ENCODE data around the gene HOXC10. TPM values are rescaled to one million over a fixed set of nuclear protein-coding genes. Genes with fewer than 3 reads are reported as not detected.

The HOXC10 gene
- total RNA-seq, 2 donors from 2014 or later, result not detected

DNA sequence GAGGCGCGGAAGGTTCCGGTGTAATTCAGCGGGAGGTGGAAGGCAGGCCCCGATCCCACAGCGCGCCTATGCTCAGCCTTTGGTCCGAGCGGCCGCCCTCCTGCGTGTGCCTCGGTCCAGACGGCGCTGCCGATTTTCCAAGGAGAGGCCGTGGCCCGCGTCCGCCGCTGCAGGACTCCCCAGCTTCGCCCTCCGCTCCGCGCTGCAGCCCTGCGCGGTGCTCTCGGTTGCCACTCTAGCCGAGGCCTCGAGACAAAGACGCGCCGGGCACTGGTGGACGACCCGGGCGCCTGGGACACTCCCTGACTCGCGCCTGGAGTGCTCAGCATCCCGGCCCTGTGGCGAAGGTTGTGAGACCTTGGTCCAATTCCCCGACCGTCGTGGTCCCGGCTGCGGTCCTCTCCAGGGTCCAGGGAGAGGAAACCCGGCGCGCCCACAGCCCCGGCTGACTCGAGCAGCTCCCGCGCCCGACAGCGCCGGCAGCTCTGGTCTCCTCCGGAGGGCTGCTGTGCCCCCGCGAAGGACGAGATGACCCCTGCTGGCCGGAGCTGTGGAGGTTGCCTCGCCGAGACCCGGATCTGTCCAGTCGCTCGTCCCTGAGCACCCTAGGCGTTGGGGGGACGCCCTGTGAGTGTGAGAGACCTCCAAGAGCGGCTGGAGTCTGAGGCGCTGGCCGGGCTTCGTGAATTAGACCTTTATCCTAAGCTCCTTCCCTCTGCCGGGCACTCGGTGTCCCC lies 23.8 kb upstream of the HOXC10 start:
- no peak for DNase-seq
- ATAC-seq, result no peak
- intact Hi-C loops (cut with DNase I, micrococcal nuclease), result no loop called here

GRCh38 chr12:53963005-53963404 lies 21.9 kb upstream of the HOXC10 start:
- ATAC-seq (no peak), DNase-seq (no peak)
- intact Hi-C loops (cut with DNase I, micrococcal nuclease), result no loop called here

DNA sequence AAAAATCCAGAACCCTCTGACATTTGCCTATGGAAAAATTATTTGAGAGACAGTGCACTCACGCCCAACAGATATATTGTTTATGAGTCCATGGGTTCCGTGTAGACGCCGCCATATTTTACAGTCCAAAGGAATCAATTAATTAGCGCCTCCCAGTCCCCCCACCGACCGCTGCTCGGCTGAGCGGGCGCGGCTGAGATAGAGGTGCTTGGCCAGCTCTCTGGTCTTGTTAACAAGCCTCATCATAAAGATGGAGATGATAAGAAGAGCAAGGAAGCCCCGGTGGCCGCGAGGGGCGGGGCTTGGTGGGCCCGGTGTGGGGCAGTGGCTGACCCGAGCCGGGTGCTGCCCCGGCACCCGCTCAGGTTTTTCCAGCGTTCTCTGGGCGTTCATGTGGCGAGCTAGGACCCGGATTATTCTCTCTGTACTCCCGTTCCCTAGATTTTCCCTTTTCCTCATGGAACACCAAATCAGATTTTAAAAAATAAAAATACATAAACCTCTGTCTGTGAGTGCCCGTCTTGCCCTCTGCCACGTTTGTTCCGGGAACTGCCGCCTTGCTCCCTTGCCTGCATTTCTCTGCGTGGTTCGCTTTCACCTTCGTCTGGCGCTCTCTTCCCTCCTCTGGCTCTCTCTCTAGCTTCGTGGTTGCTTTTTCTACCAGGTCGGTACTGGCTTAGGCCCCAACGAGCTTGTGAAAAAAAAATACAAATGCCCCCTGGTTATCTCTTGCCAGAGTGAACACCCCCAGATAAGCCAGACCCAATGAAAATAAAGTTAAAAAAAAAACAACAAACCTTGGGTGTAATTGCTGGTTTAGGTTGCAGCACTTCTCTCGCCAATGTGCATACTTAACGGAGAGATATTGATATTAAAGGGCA lies 21.3 kb upstream of the HOXC10 start:
- DNase-seq, result no peak
- ATAC-seq, result no peak

DNA sequence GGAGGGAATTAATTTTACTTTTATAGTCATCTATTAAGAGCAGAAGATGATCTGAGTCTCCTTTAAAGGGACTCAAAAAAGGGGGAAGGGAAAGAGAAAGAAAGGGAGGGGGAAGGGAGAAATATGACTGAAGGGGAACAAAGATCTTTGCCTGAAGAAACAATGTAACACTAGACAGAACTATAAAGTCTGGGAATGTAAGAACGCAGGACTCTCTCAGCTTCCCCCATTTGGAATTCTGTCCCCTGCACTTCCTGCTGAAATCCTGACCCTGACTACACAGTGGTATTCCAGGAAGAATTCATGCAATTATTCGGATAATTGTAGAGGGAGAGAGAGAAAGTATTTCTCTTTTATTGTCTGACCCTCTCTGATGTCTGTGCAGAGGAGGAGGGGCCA lies 20.6 kb upstream of the HOXC10 start:
- intact Hi-C loops (cut with DNase I, micrococcal nuclease), result no loop called here
- no peak for DNase-seq
- no peak for ATAC-seq

More for the DNA sequence above, 21.3 kb upstream of the HOXC10 start:
- intact Hi-C loops (cut with DNase I, micrococcal nuclease), result no loop called here

DNA sequence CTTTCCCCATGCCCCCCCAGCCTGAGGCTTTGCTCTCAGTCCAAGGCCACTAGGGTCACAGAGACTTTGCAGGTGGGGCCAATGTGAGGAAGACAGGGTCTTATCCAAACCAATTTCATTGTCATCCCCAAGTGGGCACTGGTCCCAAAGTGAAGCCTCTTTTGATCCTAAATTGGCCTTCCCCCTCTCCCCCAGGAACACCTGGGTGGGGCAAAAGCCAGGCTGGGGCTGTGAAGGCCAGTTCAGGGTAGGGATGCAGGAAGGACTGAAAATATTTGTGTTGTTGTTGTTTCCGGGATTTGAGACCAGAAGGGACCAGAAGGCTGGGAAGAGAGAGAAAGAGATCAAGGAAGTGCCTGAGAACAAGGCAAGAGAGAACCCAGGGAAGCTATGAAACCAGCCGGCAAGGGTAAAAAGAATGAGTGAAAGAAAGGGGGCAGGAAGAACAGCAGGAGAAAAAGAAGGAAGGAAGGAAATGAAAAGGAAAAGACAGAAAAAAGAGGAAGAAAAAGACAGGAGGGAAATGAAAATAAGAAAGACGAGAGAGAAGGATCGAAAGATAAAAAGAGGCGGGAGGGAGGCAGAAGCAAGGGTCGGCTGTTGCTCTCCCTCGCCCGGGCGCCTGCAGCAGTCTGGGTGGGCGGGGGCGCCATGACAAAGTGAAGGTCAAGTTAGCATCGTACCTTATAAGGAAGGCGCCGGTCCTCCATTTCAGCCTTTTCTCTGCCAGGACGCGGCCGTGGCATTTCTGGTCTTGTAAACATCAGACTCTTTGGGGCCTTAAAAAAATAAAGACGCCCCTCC lies 19.5 kb upstream of the HOXC10 start:
- DNase-seq (no peak), ATAC-seq (no peak)
- intact Hi-C loops (cut with DNase I, micrococcal nuclease), result no loop called here

GRCh38 chr12:53966085-53966384 lies 18.9 kb upstream of the HOXC10 start:
- ATAC-seq (no peak), DNase-seq (no peak)
- intact Hi-C loops (cut with DNase I, micrococcal nuclease), result no loop called here

- no peak for ATAC-seq
- no peak for DNase-seq
- intact Hi-C loops (cut with DNase I, micrococcal nuclease), result no loop called here
Measured at GRCh38 chr12:53966385-53967133, 18.4 kb upstream of the HOXC10 start.

GRCh38 chr12:53967421-53967925 lies 17.5 kb upstream of the HOXC10 start:
- intact Hi-C loops (cut with DNase I, micrococcal nuclease), result no loop called here
- no peak for DNase-seq
- ATAC-seq, result no peak

- DNase-seq (no peak), ATAC-seq (no peak)
Measured at GRCh38 chr12:53968214-53969127, 16.5 kb upstream of the HOXC10 start.

DNA sequence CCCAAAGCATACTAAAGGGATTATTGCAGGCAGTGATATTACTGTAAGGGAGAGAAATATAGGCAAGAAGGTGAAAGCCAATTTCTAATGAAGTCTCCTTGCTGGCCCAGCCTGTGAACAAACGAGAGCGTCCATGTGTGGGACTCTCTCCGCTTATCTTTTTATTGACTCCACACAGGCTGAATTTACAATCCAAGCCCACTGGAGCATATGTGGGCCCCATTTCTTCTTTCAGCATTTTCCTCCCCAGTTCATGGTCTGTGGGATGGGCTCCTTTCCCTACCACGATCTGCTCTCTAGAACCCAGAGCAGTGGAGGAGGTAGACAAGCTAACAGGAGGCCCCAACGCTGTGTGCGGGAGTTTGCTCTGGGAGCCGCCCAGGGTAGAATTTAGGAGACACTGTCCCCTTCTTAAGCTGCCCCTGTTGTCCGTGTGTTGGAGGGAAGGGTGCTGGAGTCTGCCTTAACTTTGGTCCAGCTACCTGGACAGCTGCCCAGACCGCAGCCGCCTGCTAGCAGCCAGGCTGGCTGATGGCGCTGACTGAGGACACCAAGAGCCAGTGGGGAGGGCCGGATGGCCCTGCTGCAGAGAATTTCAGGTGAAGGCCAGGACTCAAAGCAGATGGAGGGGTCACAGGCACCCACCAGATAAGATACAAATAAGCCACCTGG lies 15.2 kb upstream of the HOXC10 start:
- ATAC-seq (no peak), DNase-seq (no peak)
- intact Hi-C loops (cut with DNase I, micrococcal nuclease), result no loop called here

More at GRCh38 chr12:53968214-53969127, 16.5 kb upstream of the HOXC10 start:
- intact Hi-C loops (cut with DNase I, micrococcal nuclease), result no loop called here

- intact Hi-C loops (cut with DNase I, micrococcal nuclease), result no loop called here
- no peak for ATAC-seq
- DNase-seq, result no peak
Measured at GRCh38 chr12:53970451-53970850, 14.5 kb upstream of the HOXC10 start.

DNA sequence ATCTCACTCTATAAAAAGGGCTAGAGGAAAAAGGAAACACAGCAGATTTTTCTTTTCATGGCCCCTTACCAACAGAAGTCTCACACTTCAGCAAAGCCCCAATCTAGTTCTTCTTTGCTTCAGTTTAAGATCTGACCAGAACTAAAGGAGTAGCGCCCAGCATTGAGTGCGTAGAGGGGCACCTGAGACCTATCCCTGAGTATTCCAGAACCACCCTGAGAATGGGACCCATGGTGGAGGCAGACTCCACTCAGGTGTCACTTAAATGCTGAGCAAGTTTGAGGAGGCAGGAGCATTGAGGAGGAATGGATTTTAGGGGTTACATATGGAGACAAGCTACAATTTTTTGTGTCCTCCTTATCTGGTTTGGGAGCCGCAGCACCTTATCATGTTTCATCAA lies 13.8 kb upstream of the HOXC10 start:
- DNase-seq (no peak), ATAC-seq (no peak)
- intact Hi-C loops (cut with DNase I, micrococcal nuclease), result no loop called here

DNA sequence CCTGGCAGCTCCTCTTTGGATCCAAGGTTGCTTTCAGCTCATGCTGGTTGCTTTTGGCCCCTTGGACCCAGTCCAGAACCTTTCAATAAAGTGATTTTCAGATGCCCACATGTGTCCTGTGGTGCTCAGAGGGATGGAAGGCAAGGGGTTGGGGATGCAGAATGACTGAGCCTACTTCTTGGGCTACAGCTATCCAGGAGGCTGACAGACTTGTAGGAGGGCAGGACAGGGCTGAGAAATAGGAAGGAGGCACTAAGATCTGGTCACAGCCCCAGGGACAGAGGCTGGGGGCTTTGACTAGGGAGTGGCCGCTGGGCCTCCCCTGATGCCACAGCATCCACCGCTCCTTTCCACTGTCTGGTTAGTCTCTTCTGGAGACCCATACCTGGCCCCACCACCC lies 13.3 kb upstream of the HOXC10 start:
- DNase-seq (no peak), ATAC-seq (no peak)
- intact Hi-C loops (cut with DNase I, micrococcal nuclease), result no loop called here

DNA sequence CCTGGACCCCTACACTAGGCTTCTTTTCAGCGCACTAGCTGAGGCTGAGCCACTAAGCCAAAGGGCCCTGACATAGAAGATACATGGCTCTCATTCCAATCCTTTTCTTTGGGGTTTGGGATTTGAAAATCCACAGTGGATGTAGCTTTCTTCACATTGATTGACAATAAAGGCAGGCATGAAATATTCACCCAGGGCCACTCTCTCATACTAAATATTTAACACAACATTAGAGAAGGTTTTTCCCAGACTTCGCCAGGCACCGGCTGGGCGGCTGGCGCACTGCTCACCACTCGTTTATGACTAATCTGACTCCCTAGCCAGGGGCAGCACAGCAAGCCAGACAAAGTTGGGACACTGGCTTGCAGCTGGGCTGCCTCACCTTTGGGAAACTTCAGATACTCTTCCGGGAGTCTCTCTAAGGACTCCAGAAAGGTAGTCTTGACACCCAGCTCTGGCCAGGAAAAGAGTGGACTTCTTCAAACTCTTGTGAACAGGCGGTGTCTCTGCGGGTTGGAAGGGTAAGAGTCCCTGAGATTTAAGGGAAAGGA lies 12.7 kb upstream of the HOXC10 start:
- intact Hi-C loops (cut with DNase I, micrococcal nuclease), result no loop called here
- DNase-seq (no peak), ATAC-seq (no peak)

DNA sequence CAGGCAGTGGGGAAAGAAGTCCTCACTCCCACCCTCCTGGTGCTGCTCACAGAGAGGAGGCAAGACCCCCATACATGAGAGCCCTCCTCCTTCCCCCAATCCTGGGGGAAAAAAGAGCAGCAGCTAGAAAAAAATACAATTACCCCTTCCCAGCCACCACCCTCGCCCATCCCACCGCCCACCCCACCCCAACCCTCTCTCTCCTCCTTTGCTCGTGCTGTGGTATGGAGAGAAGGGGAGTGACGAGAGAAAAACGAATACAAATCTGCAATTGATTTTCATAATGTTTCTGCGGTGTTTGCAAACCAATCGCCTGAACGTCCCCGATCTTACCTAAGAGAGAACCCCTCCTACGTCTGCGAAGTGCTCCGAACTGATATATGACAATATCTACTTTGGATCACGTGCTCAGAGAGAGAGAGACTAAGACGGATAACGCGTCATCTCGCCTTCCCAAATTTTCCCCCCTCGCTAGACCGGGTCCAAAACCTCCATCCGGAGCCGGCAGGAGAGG lies 12.2 kb upstream of the HOXC10 start, which contains the start of gene HOXC11:
HOXC11 (plus strand) TSS at position 405 of the 514 bp plus-strand sequence. CDS start 116 bp downstream, outside the sequence.
- intact Hi-C loops (cut with DNase I, micrococcal nuclease), result no loop called here
- DNase-seq, result no peak
- no peak for ATAC-seq

DNA sequence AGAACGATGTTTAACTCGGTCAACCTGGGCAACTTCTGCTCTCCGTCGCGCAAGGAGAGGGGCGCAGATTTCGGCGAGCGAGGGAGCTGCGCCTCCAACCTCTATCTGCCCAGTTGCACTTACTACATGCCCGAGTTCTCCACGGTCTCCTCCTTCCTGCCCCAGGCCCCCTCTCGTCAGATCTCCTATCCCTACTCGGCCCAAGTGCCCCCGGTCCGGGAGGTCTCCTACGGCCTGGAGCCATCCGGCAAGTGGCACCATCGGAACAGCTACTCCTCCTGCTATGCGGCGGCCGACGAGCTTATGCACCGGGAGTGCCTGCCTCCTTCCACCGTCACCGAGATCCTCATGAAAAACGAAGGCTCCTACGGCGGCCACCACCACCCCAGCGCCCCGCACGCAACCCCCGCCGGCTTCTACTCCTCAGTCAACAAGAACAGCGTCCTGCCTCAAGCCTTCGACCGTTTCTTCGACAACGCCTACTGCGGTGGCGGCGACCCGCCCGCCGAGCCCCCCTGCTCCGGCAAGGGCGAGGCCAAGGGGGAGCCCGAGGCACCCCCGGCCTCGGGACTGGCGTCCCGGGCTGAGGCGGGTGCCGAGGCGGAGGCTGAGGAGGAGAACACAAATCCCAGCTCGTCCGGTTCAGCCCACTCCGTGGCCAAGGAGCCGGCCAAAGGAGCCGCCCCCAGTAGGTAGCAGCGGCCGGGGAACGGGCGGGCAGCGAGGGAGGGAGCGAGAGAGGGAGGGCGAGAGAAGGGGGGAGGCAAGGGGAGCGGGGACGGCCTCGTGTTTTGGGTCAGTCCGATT lies 11.5 kb upstream of the HOXC10 start:
- ATAC-seq, result no peak
- DNase-seq, result no peak

More for the DNA sequence above, 11.5 kb upstream of the HOXC10 start:
- intact Hi-C loops (cut with DNase I, micrococcal nuclease), result no loop called here
